IPS-11a (cell line): ENCODE measurements around the gene PLCG2.
"Not testable (repeated sequence)": the region's sequence is repeated elsewhere in the genome, so short reads cannot be mapped to it uniquely, and the experiment has no call there.

Experiments
- H3K4me3 ChIP-seq: one replicate; pipeline ENCODE4 v1.5.1; 2013; ENCODE audit warnings: low read depth, low read length, control low read depth

Gene PLCG2

DNA sequence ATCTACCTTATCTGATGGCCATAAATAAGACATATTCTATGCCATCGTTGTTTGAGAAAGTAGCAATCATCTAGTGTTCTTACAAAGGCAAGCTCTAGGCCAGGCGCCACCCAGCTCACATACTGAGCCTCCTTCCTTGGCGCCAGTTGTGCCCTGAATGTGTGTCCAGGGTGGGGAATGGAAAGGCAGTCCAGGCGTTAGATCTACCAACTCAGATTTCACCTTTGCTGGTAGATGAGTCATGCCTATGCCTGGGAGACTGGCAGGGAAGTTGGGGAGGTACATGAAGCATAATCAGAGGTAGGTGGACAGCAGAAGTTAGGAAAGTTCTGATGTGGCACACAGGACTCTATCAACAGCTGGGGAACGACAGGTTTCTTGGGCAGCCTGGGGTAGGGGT lies 208.6 kb downstream of the PLCG2 start:
- no peak overlapping the region for H3K4me3 ChIP-seq

DNA sequence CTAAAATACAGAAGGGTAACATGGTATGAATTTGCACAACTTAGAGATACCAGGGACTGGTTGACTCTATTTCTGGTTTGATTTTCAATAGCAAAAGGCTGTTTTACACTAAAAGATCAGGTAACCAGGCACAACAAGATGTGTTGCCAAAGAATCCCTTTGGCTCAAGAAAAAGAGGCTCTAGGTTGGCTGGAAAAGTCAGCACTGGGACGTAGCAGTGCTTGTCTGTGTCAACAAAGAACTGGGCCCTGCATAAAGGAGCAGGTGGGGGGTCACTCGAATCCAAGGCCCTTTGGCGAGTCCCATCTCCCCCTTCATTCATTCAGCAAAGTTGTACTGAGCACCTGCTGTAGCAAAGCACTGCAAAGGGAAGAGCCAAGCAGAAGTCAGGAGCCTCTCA lies 213.8 kb downstream of the PLCG2 start:
- no peak overlapping the region for H3K4me3 ChIP-seq

DNA sequence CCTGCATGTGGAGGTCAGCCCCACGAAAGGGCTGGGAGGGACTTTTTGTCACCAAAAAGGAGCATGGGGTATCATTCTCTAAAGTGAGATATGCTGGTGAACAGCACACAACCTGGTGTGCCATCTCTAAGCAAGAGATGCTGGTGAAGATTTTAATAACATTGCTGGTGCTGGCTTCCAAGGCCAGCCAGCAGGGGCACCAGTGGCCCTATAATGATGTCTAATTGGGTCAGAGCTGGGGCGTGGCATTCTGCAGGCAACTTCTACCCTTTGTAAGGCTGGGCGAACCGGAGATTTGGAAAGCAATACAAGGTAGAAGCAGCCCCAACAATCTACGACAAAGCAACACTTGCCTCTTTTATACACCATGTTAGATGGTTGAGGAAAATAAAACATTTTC lies 215.4 kb downstream of the PLCG2 start:
- no peak overlapping the region for H3K4me3 ChIP-seq

DNA sequence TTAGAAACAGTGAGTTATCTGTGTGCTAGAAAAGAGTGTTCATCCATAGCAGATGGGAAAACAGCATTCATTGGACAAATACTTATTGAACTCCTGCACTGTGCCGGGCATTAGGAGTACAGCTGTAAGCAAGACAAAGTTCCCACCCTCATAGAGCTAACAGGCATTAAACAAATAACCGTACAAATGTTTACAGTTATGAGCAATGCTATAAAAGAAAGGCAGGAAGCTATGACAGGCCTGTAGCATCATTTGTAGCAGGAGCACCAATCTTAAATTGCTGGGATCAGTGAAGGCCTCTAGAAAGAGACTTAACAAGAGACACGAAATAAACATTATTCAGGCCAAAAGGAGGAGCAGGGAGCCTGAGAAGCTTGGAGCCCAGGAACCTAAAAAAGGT lies 216.6 kb downstream of the PLCG2 start:
- H3K4me3 ChIP-seq = no peak overlapping the region

DNA sequence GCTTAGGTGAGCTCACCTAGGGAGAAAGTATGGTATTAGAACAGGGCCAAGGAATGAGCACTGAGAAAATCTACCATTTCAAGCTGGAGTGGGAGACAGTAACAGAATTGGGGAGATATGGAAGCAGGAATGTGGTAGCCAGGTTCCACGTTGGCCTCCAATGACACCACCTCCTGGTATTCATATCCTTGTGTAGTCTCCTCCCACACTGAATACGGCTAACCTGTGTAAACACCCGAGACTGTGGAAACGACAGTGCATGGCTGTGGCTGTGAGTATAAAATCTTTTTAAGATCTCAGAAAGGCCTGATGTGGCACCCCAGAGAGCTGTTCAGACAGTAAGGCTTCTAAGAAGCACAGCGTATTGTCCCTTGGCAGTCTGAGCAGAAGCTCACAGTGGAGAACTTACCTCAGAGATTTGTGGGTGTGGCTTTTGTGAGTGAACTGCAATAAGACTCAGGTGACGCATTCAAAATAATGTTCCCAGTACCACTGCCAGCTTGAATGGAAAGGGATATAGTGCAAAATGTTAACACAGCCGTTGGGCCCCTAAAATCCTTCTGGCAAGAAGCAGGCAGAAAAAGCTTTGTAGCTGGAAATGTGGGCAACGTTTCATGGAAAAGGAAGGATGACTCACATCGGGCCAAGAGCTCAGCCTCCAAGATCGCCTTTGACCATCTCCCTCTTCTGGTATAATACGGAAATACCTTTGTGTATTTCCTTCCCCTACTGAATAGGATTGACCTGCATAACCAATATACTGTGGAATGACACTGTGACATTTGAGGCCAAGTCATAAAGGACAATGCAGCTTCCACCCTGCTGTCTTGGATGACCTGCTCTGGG lies 217.8 kb downstream of the PLCG2 start:
- no peak overlapping the region for H3K4me3 ChIP-seq

DNA sequence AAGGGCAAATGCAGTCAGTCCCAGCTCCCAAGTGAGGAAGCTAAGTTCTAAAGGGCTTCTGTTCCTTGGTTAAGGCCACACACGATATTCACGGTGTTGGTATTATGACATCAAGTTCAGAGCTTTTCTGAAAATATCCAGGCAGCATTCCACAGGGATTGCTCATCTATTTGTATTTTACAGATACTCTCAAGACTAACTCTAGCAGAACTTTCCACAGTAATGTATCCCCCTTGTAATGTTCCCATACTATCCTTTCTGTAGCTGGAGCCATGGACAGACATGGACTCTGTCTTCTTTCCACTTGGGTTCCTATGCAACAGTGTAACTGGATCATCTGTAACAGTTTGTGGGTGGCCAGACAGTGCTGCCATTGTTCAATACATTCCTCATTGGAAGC lies 218.6 kb downstream of the PLCG2 start:
- no peak overlapping the region for H3K4me3 ChIP-seq

DNA sequence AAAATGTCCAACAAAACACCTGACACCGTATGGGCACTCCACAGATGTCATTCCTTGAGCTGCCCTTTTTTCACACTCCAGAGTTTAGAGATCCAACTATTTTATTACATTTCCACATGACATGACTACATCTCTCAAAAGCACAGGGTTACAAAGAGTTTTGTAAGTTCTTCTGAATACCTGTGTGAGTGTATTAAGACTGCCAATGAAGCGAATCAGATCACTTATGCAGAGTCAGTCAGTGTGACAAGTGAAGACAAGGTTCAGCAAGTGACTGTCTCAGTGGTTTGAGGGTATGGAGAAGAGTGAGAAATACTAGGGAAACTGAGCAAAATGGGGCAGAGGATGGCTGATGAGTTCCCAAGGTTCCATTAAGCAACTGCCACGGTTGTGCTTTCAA lies 223.7 kb downstream of the PLCG2 start:
- H3K4me3 ChIP-seq = no peak overlapping the region

DNA sequence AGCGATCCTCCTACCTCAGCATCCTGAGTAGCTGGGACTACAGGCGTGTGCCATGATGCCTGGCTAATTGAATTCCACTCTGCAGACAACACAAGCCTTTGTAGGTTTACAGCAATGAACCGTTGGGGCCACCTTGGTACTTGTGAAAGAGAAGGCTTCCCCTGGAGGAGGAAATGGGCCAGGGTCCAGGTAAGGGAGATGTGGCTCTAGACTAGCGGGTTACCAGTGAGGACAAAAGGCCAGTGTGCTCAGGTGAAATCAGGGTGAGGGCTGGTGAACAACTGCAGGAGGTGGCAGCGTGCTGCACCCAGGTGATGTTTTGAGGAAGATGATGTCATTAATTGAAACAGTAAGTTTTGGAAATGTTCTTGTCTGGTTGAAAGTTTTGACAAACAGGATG lies 225.5 kb downstream of the PLCG2 start:
- H3K4me3 ChIP-seq = no peak overlapping the region

DNA sequence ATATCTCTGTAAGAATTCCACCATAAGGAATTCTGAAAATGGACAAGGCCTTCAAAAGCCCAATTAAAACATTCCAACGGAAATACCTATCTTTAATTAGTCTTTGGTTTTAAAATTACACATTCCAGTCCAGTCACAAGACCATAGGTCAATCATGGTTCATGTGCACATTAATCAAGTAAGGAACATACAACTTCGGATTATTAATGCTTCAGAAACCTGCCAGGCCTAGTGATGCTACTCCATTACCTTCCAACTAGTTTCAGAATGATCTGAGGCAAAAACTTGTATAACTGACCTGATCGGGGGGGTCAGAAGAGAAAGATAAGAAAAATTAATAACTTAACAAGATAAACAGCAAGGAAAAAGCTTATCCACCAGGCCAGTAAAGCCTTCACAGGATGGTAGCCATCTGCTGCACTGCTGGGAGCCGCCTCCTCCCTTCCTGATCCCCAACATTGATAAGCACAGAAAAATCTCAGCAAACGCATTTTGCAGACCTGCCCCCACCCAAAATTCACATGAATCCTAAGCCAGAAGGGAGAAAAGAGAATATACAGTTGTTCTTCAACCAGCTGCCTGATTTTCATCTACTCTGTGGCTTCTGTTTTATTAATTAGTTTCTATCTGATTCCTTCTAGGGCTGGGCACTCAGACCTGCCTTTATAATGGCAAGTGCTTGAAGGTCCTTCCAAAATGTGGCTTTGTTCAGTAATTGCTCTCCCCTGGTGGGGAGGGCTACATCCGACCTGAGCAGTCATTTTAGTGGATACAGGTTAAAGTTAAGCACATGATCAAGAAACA lies 226.1 kb downstream of the PLCG2 start:
- H3K4me3 ChIP-seq = no peak overlapping the region

DNA sequence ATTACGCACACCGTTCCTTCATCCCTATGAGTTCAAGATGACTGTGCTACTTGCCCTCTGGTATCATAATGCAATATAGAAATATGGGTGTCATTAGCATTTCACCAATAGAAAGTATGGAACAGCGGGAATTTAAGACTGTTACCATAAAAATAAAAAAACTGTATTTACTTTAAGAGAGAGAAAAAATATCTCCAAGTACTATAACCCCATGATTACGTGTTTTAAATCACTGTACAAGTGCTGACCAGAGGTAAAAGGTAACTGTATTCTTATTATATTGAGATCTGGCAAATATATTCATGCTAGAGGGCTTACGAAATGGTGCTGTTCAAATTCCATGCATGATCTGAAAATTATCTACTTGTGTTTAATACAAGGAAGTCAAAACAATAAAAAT lies 226.9 kb downstream of the PLCG2 start:
- no peak overlapping the region for H3K4me3 ChIP-seq

DNA sequence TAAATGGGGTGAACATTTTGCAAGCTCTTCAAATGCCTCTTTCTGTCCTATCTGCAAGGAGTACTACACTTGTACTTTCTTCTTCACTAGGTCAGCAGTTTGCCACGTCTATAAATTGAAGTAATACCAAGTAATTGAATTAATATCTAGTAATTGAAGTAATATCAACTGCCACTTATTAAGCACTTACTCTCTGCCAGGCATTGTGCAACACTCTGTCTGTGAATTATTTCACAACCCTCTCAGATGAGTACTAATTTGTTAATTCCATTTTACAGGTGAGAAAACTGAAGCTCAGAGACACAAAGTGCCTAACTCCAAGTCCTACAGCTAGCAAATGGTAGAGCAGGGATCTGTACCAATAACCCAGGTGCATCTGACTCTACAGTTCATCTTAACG lies 228.1 kb downstream of the PLCG2 start:
- H3K4me3 ChIP-seq = no peak overlapping the region

DNA sequence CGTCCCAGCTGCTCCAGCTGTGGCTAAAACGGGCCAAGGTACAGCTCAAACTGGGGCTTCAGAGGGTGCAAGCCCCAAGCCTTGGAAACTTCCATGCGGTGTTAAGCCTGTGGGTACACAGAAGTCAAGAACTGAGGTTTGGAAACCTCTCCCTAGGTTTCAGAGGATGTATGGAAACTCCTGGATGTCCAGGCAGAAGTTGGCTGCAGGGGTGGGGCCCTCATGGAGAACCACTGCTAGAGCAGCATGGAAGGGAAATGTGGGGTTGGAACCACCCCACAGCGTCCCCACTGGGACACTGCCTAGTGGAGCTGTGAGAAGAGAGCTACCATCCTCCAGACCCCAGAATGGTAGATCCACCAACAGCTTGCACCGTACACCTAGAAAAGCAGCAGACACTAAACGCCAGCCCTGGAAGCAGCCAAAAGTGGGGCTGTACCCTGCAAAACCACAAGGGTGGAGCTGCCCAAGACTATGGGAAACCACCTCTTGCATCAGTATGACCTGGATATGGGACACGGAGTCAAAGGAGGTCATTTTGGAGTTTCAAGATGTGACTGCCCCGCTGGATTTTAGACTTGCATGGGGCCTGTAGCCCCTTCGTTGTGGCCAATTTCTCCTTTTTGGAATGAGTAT lies 230.0 kb downstream of the PLCG2 start:
- no peak overlapping the region for H3K4me3 ChIP-seq

DNA sequence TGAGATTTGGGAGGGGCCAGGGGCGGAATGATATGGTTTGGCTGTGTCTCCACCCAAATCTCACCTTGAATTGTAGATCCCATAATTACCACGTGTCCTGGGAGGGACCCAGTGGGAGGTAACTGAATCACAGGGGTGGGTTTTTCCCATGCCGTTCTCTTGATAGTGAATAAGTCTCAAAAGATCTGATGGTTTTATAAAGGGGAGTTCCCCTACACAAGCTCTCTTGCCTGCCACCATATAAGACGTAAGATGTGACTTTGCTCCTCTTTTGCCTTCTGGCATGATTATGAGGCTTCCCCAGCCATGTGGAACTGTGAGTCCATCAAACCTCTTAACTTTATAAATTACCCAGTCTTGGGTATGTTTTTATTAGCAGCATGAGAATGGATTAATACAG lies 230.7 kb downstream of the PLCG2 start:
- not testable (repeated sequence) for H3K4me3 ChIP-seq

DNA sequence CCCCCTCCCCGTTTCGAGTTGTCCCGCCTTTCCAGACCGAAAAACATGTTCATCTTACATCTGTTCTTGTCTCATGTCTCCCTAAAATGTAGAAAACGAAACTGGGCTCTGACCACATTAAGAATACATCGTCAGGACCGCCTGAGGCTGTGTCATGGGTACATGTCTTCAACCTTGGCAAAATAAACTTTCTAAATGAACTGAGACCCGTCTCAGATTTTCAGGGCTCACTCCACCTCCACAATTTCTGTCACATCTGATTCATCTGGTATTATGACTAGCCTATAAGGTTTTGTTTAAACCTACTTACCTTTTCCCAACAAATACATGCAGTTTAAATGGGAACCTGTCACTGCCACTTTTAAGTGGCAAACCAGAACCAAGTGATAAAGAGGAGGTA lies 231.6 kb downstream of the PLCG2 start:
- H3K4me3 ChIP-seq = no peak overlapping the region

DNA sequence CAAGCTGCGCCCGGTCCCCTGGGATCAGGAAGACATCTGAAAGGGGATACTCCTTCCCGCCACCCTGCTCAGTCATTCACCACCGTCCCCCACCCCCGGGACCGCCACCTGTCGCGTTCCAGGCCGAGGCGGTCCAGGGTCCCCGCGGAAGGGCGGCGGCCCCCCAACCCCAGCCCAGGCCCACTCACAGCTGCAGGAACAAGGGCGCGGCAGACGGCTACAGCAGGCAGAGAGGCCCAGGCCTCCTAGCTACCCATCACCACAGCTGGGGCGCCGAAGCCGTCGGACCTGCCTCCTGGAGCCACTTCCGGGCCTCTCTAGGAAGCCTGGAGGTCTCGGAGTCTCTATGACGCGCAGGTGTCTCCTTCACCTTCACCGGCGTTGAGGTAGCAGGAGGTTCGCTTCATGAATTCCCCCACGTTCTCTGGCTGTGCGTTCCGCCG lies 232.1 kb downstream of the PLCG2 start, which contains the start of gene SDR42E1:
Gene SDR42E1, minus strand, starts transcription at position 272 of the 443 bp plus-strand sequence. CDS start 10,612 bp downstream, outside the sequence.
- no peak within 1 kb of the TSS for H3K4me3 ChIP-seq
